GM19099 (cell line): Measurements from ENCODE around the gene DNAJC13.

Source experiments
- POLR2A ChIP-seq: IDR thresholded peaks from 3 replicates; pipeline ENCODE4 v1.6.1; 2011; ENCODE audit warnings: low read depth; ENCODE audit not compliant: insufficient read length; ENCODE audit errors: extremely low read depth

Gene DNAJC13

GRCh38 chr3:132448216-132448961 is 31.1 kb downstream of the DNAJC13 start:
- TF ChIP-seq POLR2A: no peak

- TF ChIP-seq POLR2A: no peak
Measured at GRCh38 chr3:132456136-132456535, 38.8 kb downstream of the DNAJC13 start.

GRCh38 chr3:132456571-132456970 is 39.3 kb downstream of the DNAJC13 start:
- TF ChIP-seq POLR2A: no peak

- TF ChIP-seq POLR2A: no peak
Measured at GRCh38 chr3:132457286-132457685, 40.0 kb downstream of the DNAJC13 start.

GRCh38 chr3:132459551-132459950 is 42.2 kb downstream of the DNAJC13 start:
- TF ChIP-seq POLR2A: no peak

GRCh38 chr3:132461544-132461943 is 44.2 kb downstream of the DNAJC13 start:
- no peak for TF ChIP-seq POLR2A

GRCh38 chr3:132464066-132464465 is 46.8 kb downstream of the DNAJC13 start:
- no peak for TF ChIP-seq POLR2A

- no peak for TF ChIP-seq POLR2A
Measured at GRCh38 chr3:132469326-132469725, 52.0 kb downstream of the DNAJC13 start.

GRCh38 chr3:132486099-132486498 is 68.8 kb downstream of the DNAJC13 start:
- no peak for TF ChIP-seq POLR2A

- no peak for TF ChIP-seq POLR2A
Measured at GRCh38 chr3:132488151-132488550, 70.8 kb downstream of the DNAJC13 start.

GRCh38 chr3:132499071-132499470 is 81.8 kb downstream of the DNAJC13 start:
- TF ChIP-seq POLR2A: no peak

GRCh38 chr3:132503559-132503958 is 86.3 kb downstream of the DNAJC13 start:
- TF ChIP-seq POLR2A: no peak

GRCh38 chr3:132504375-132504933 is 87.2 kb downstream of the DNAJC13 start:
- no peak for TF ChIP-seq POLR2A

- no peak for TF ChIP-seq POLR2A
Measured at GRCh38 chr3:132507657-132508056, 90.4 kb downstream of the DNAJC13 start.

- no peak for TF ChIP-seq POLR2A
Measured at GRCh38 chr3:132509096-132509495, 91.8 kb downstream of the DNAJC13 start.

- TF ChIP-seq POLR2A: no peak
Measured at GRCh38 chr3:132509506-132509905, 92.2 kb downstream of the DNAJC13 start.

GRCh38 chr3:132513057-132513456 is 95.8 kb downstream of the DNAJC13 start:
- TF ChIP-seq POLR2A: no peak

- no peak for TF ChIP-seq POLR2A
Measured at GRCh38 chr3:132517311-132517710, 100.0 kb downstream of the DNAJC13 start.

GRCh38 chr3:132519914-132520313 is 102.6 kb downstream of the DNAJC13 start:
- no peak for TF ChIP-seq POLR2A
